Glutamatergic neuron (in vitro differentiated cells): ENCODE measurements around the gene TXNDC17. TPM values are rescaled to one million over a fixed set of nuclear protein-coding genes. Genes with fewer than 3 reads are reported as not detected.

Source experiments
- DNase-seq: peaks from one replicate; pipeline ENCODE4 v3.0.0; 2022
- H3K27ac Mint-ChIP-seq: one replicate; pipeline ENCODE4 v1.8.0; 2020; ENCODE audit warnings: mild to moderate bottlenecking, mixed read lengths, inconsistent platforms; ENCODE audit not compliant: unreplicated experiment
- H3K27me3 Mint-ChIP-seq: one replicate; pipeline ENCODE4 v1.8.0; 2020; ENCODE audit warnings: mild to moderate bottlenecking, moderate library complexity, mixed read lengths, inconsistent platforms; ENCODE audit not compliant: unreplicated experiment
- H3K36me3 Mint-ChIP-seq: one replicate; pipeline ENCODE4 v1.8.0; 2020; ENCODE audit warnings: mild to moderate bottlenecking, mixed read lengths, inconsistent platforms; ENCODE audit not compliant: unreplicated experiment
- H3K4me1 Mint-ChIP-seq: one replicate; pipeline ENCODE4 v1.8.0; 2020; ENCODE audit warnings: mild to moderate bottlenecking, low read depth, mixed read lengths, inconsistent platforms; ENCODE audit not compliant: unreplicated experiment
- H3K4me3 Mint-ChIP-seq: one replicate; pipeline ENCODE4 v1.8.0; 2020; ENCODE audit warnings: mild to moderate bottlenecking, mixed read lengths, inconsistent platforms; ENCODE audit not compliant: unreplicated experiment
- H3K9me3 Mint-ChIP-seq: one replicate; pipeline ENCODE4 v1.8.0; 2020; ENCODE audit warnings: mild to moderate bottlenecking, moderate library complexity, mixed read lengths, inconsistent platforms; ENCODE audit not compliant: unreplicated experiment
- total RNA-seq: library from RNA; stranded (reverse); fragmentation: NEBNext Ultra II Directional; extraction: Animal tissue kit (Norgen Biotek cat#: 25700); gene quantifications from one replicate; pipeline ENCODE4 v1.2.1, GENCODE V29; 2021; ENCODE audit not compliant: unreplicated experiment
- TF ChIP-seq, protein P1 (sequence below): fragments of 200-600 bp; sonication (generic); IDR thresholded peaks from one replicate; pipeline ENCODE4 v1.5.0; 2021; ENCODE audit not compliant: partially characterized antibody, unreplicated experiment

TXNDC17 gene
- total RNA-seq, 1 donor from 2014 or later: 89.5 TPM

DNA sequence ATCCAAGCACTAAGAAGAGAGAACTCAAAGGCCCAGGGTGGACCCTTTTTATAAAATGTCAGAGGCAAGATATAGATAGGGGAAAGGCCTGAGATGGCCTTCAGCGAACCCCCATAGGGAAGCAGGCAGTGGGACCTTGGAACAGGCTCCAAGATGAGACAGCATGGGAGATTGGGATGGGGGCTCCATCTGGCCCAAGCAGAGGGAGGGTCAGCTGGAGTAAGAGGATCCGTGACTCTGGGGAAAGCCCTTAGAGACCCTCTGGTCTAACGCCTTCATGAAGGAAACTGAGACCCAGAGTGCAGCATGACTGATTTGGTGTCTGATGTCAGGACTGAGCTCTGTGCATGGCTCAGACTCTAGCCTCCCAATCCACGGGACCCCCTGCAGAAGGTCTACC is 41.5 kb downstream of the TXNDC17 start:
- Mint-ChIP-seq H3K27ac (no peak overlapping the region), H3K9me3 (peaks cover 3% of the 10 kb centered on the region), H3K4me1 (no peaks in the 10 kb centered on the region), H3K4me3 (no peak overlapping the region), H3K36me3 (no peaks in the 10 kb centered on the region), H3K27me3 (peaks cover 6% of the 10 kb centered on the region)
- TF ChIP-seq, protein P1, sequence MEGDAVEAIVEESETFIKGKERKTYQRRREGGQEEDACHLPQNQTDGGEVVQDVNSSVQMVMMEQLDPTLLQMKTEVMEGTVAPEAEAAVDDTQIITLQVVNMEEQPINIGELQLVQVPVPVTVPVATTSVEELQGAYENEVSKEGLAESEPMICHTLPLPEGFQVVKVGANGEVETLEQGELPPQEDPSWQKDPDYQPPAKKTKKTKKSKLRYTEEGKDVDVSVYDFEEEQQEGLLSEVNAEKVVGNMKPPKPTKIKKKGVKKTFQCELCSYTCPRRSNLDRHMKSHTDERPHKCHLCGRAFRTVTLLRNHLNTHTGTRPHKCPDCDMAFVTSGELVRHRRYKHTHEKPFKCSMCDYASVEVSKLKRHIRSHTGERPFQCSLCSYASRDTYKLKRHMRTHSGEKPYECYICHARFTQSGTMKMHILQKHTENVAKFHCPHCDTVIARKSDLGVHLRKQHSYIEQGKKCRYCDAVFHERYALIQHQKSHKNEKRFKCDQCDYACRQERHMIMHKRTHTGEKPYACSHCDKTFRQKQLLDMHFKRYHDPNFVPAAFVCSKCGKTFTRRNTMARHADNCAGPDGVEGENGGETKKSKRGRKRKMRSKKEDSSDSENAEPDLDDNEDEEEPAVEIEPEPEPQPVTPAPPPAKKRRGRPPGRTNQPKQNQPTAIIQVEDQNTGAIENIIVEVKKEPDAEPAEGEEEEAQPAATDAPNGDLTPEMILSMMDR: no peak
- DNase-seq: no peak

DNA sequence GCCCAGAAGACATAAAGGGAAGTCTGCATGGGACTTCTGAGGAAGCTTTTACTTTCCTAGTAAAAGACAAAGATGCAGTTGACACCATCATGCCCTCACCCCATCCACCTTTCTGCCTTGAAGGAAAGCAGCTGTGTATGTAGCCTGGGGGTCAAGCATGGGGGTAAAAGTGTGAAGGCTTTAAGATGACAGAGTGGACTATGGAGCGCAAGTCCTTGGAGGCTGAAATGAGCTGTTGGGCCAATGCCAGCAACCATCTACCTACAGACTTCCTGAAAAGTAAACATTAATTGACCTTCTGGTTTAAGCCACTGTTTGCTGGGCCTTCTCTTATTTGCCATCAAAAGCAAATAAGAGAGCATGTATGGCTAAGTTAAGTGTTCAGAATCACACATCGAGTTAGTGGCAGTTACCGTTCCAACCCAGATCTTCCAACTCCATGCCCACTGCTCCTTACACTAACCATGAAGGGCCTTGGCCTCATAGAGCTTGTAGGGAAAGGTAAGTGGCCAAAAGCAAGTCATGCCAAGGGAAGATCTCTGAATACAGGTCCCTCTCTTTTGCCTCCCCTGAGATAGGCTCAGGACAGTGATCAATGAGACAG is 42.3 kb downstream of the TXNDC17 start:
- H3K4me3 Mint-ChIP-seq: no peak overlapping the region
- no peak overlapping the region for H3K27ac Mint-ChIP-seq
- H3K9me3 Mint-ChIP-seq: peaks cover 3% of the 10 kb centered on the region
- peaks cover 6% of the 10 kb centered on the region for H3K27me3 Mint-ChIP-seq
- TF ChIP-seq, protein P1: no peak
- DNase-seq: no peak
- no peaks in the 10 kb centered on the region for H3K36me3 Mint-ChIP-seq
- H3K4me1 Mint-ChIP-seq: no peaks in the 10 kb centered on the region

DNA sequence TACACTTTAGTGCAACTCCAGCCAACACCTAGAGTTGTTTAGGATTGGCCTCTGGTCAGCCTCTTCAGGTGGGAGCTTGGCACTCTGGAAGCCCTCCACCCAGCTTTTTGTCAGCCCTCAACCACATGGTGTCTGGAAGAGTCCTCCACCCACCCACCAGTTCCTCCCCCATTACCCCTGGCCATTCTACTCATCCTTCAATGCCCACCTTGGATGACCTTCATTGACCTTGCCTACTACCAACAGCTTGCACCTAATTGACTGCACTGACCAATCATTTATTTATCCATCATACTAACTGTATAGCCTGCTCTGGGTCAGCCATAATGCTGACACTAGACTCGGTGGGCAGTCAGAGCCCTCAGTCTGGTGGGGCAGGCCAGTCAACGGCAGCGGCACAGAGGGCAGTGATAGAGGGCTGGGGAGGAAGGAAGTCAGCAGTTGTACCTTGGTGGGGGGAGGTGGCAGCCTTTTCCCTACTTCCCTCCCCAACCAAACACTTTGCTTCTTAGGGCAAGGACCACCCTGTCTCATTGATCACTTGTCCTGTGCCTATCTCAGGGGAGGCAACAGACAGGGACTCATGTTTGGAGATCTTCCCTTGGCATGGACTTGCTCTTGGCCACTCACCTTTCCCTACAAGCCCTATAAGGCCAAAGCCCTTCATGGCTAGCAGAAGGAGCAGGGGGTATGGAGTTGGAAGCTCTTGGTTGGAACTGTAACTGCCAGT is 43.0 kb downstream of the TXNDC17 start:
- no peak overlapping the region for H3K4me3 Mint-ChIP-seq
- H3K27me3 Mint-ChIP-seq: peaks cover 6% of the 10 kb centered on the region
- no peaks in the 10 kb centered on the region for H3K36me3 Mint-ChIP-seq
- H3K4me1 Mint-ChIP-seq: no peaks in the 10 kb centered on the region
- TF ChIP-seq, protein P1: no peak
- H3K9me3 Mint-ChIP-seq: peaks cover 3% of the 10 kb centered on the region
- no peak for DNase-seq
- H3K27ac Mint-ChIP-seq: no peak overlapping the region

DNA sequence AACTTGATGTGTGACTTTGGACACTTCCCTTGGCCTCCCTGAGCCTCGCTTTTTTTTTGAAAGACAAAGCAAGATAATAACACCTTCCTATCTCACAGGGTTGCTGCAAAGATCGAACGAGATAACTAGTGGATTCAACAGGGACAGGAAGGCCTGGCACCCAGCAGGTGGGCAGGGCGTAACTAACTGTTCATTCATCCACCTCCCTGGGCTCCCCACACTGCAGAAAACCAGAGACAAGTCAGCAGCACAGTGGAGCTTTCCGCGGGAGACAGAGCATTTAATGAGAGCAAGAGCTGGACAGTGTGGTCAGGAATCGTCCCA is 43.6 kb downstream of the TXNDC17 start:
- Mint-ChIP-seq H3K27me3 (peaks cover 6% of the 10 kb centered on the region), H3K4me1 (no peaks in the 10 kb centered on the region), H3K9me3 (peaks cover 3% of the 10 kb centered on the region), H3K4me3 (no peak overlapping the region), H3K27ac (no peak overlapping the region), H3K36me3 (no peaks in the 10 kb centered on the region)
- TF ChIP-seq, protein P1: no peak
- no peak for DNase-seq

DNA sequence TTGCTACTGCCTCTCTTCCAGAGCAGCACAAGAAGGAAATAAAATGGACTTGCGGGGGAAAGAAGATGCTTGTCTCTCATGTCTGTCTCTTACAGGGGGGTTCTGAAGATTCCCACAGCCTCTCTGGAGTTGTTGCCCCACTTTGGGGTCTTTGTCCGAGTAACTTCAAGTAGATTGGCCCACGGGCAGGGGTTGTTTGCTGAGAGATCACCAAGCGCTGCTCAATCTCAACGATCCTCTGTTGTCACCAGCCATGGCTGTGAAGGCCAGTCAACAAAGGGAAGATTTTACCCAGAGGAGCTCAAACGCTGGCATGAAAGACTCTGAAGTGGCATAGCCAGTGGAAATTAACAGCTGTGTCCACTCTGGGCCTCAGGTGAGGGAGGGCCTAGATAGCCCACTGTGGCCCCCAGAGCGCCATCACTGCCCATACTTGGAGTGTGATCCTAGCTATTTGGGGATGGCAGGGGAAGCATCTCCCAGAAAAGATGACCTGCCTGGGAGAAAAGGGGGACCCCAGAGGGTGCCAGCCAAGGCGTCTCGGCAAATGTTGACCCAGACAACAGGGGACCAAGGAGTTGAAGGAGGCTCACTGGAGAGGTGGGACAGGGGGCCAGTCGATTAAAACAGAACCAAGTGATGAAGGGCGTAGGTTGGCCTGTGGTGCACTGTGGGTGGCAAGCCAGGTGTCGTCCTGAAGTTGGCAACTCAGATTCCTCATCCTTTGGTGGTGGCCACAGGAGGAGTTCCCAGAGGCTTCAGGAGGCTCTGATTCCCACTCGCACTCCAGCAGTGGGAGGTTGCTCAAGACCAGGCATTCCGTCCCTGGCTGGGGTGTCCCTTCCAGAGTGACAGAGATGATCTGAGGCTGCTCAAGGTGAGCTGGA is 44.3 kb downstream of the TXNDC17 start:
- Mint-ChIP-seq H3K9me3 (peaks cover 3% of the 10 kb centered on the region), H3K27me3 (peaks cover 8% of the 10 kb centered on the region), H3K4me3 (no peak overlapping the region), H3K36me3 (no peaks in the 10 kb centered on the region), H3K4me1 (no peaks in the 10 kb centered on the region), H3K27ac (no peak overlapping the region)
- TF ChIP-seq, protein P1: no peak
- DNase-seq: no peak
